Common myeloid progenitor, CD34-positive (primary cell): ENCODE data around the gene E2F6.

Experiments
- CTCF ChIA-PET: fragments of 350-600 bp; sonication (Branson Sonifier 250); formaldehyde crosslinking; loops from one replicate; lab custom pipeline; 2021; ENCODE audit warnings: antibody characterized with exemption; lab: Charles Lee
- POLR2A ChIA-PET: fragments of 350-600 bp; sonication (Branson Sonifier 250); formaldehyde crosslinking; loops from one replicate; lab custom pipeline; 2021; ENCODE audit warnings: antibody characterized with exemption; lab: Charles Lee
- DNase-seq, 3 donors: peaks; one replicate each; pipeline versions ENCODE4 v3.0.0 to v3.0.0-alpha.2; 2013
- H3K27ac ChIP-seq, 2 experiments: 1 replicate in 1 of 2; 2 replicates in 1 of 2; pipeline ENCODE4 v1.7.0; 2013; ENCODE audit warnings: inconsistent platforms in 2 of 2, low read length in 2 of 2, mild to moderate bottlenecking in 2 of 2, low read depth in 1 of 2, moderate library complexity in 1 of 2; ENCODE audit not compliant: severe bottlenecking in 2 of 2, insufficient read depth in 1 of 2, poor library complexity in 1 of 2
- H3K27me3 ChIP-seq, 5 experiments: replicated peaks in 2 of 5; 1 replicate in 3 of 5; 2 replicates in 2 of 5; pipeline versions ENCODE4 v1.6.1 to v1.7.0; 2013; ENCODE audit warnings: low read length in 4 of 5, mild to moderate bottlenecking in 2 of 5, moderate library complexity in 2 of 5, inconsistent platforms in 1 of 5; ENCODE audit not compliant: insufficient read depth in 5 of 5, control insufficient read depth in 4 of 5
- H3K36me3 ChIP-seq, 4 experiments: 1 replicate in 2 of 4; 2 replicates in 2 of 4; pipeline versions ENCODE4 v1.6.1 to v1.7.0; 2013; ENCODE audit warnings: low read length in 3 of 4, control low read depth in 1 of 4, mild to moderate bottlenecking in 1 of 4; ENCODE audit not compliant: control insufficient read depth in 4 of 4, insufficient read depth in 4 of 4
- H3K4me1 ChIP-seq, 4 experiments: 1 replicate in 3 of 4; 2 replicates in 1 of 4; pipeline versions ENCODE4 v1.6.1 to v1.7.1; 2013; ENCODE audit warnings: low read length in 3 of 4, mild to moderate bottlenecking in 3 of 4, control low read depth in 1 of 4, inconsistent platforms in 1 of 4, moderate library complexity in 1 of 4; ENCODE audit not compliant: control insufficient read depth in 4 of 4, insufficient read depth in 4 of 4; ENCODE audit errors: control extremely low read depth in 1 of 4
- H3K4me3 ChIP-seq, 7 experiments: 1 replicate in 4 of 7; 2 replicates in 3 of 7; pipeline versions ENCODE4 v1.5.1 to v1.7.0; 2013; ENCODE audit warnings: mild to moderate bottlenecking in 7 of 7, low read length in 6 of 7, moderate library complexity in 6 of 7, inconsistent platforms in 2 of 7, low read depth in 2 of 7, control low read depth in 1 of 7; ENCODE audit not compliant: insufficient read depth in 4 of 7, control insufficient read depth in 1 of 7; ENCODE audit errors: extremely low read depth in 1 of 7
- H3K9me3 ChIP-seq, 5 experiments: 1 replicate in 4 of 5; 2 replicates in 1 of 5; pipeline versions ENCODE4 v1.6.1 to v1.7.1; 2013; ENCODE audit warnings: low read length in 4 of 5, mild to moderate bottlenecking in 2 of 5, inconsistent platforms in 1 of 5, low read depth in 1 of 5, moderate library complexity in 1 of 5; ENCODE audit not compliant: control insufficient read depth in 4 of 5, insufficient read depth in 2 of 5; ENCODE audit errors: control extremely low read depth in 1 of 5
- WGBS: methylation state at CpG from one replicate; pipeline ENCODE4 v1.1.5; 2013; ENCODE audit not compliant: insufficient coverage; 5-methylcytosine and 5-hydroxymethylcytosine counted together

The E2F6 gene

DNA sequence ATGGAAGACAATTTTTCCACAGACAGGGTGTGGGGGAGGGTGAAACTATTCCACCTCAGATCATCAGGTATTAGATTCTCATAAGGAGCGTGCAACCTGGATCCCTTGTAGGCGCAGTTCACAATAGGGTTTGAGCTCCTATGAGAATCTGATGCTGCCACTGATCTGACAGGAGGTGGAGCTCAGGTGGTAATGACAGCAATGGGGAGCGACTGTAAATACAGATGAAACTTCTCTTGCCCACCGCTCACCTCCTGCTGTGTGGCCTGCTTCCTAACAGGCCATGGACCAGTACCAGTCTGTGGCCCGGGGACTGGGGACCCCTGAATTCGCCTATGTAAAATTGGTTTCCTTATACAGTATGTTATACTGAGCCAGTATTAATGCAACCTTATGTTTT, 27.3 kb upstream of the E2F6 start:
- Histone ChIP-seq H3K36me3 (no peaks in the 10 kb centered on the region), H3K4me1 (no peaks in the 10 kb centered on the region), H3K27me3 (peaks cover 3 to 36% (median 16%) of the 10 kb centered on the region in 5 experiments), H3K9me3 (peaks cover 0 to 5% (median 2%) of the 10 kb centered on the region in 5 experiments), H3K4me3 (no peak overlapping the region), H3K27ac (no peak overlapping the region)
- no peak for DNase-seq
- ChIA-PET CTCF (interaction anchor here (0.6 to 0.7 kb wide), 2 partner anchors 156 to 206 kb away, joined by 3 read pairs; no protein-coding TSS in a partner anchor), POLR2A (no interaction called here)
- WGBS = 100% methylated on average over 4 of the region's 6 CpGs

- POLR2A ChIA-PET = no interaction called here
- Histone ChIP-seq H3K4me3 (no peak overlapping the region), H3K9me3 (peaks cover 0 to 5% (median 2%) of the 10 kb centered on the region in 5 experiments), H3K27me3 (peaks cover 3 to 41% (median 16%) of the 10 kb centered on the region in 5 experiments), H3K27ac (no peak overlapping the region), H3K4me1 (no peaks in the 10 kb centered on the region), H3K36me3 (no peaks in the 10 kb centered on the region)
- WGBS = no CpG with 5 or more reads among the region's 1 CpG
- DNase-seq = no peak
- CTCF ChIA-PET = no interaction called here
Measured at GRCh38 chr2:11492720-11493119, 26.8 kb upstream of the E2F6 start.

- H3K27me3 ChIP-seq = peaks cover 0 to 46% (median 18%) of the 10 kb centered on the region in 5 experiments
- no peak for DNase-seq
- ChIA-PET CTCF (interaction anchor here (1.1 kb wide), 1 partner anchor 91 kb away, joined by 3 read pairs; no protein-coding TSS in a partner anchor), POLR2A (no interaction called here)
- peaks cover 0 to 5% (median 2%) of the 10 kb centered on the region in 5 experiments for H3K9me3 ChIP-seq
- H3K27ac ChIP-seq = no peak overlapping the region
- H3K4me3 ChIP-seq = no peak overlapping the region
- 76% methylated on average over 3 of the region's 3 CpGs for WGBS
- no peaks in the 10 kb centered on the region for H3K36me3 ChIP-seq
- H3K4me1 ChIP-seq = no peaks in the 10 kb centered on the region
Measured at GRCh38 chr2:11492244-11492643, 26.3 kb upstream of the E2F6 start.

- ChIA-PET CTCF (interaction anchor here (1.1 kb wide), 1 partner anchor 92 kb away, joined by 3 read pairs; no protein-coding TSS in a partner anchor), POLR2A (no interaction called here)
- 100% methylated on average over 2 of the region's 3 CpGs for WGBS
- no peak overlapping the region for H3K27ac ChIP-seq
- no peaks in the 10 kb centered on the region for H3K36me3 ChIP-seq
- DNase-seq = no peak
- no peak overlapping the region for H3K4me3 ChIP-seq
- peaks cover 0 to 5% (median 2%) of the 10 kb centered on the region in 5 experiments for H3K9me3 ChIP-seq
- peaks cover 0 to 52% (median 19%) of the 10 kb centered on the region in 5 experiments for H3K27me3 ChIP-seq
- no peaks in the 10 kb centered on the region for H3K4me1 ChIP-seq
Measured at GRCh38 chr2:11491348-11491933, 25.5 kb upstream of the E2F6 start.

DNA sequence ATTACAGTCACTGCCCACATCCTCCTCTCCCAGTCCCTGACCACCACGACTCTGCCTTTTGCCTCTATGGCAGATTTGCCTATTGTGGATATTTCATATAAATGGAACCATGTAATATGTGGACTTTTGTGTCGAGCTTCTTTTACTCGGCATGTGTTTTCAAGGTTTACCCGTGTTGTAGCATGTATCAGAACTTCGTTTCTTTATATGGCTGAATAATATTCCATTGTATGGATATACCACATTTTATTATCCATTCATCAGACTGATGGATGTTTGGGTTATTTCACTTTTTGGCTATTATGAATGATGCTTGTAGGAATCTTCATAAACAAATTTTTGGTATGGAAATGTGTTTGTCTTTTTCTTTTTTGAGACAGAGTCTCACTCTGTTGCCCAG, 24.2 kb upstream of the E2F6 start:
- H3K36me3 ChIP-seq = no peaks in the 10 kb centered on the region
- peaks cover 0 to 5% (median 2%) of the 10 kb centered on the region in 5 experiments for H3K9me3 ChIP-seq
- no peak overlapping the region for H3K4me3 ChIP-seq
- no peaks in the 10 kb centered on the region for H3K4me1 ChIP-seq
- ChIA-PET CTCF (no interaction called here), POLR2A (no interaction called here)
- DNase-seq = no peak
- H3K27me3 ChIP-seq = peaks cover 2 to 55% (median 20%) of the 10 kb centered on the region in 5 experiments
- WGBS = no CpG with 5 or more reads among the region's 5 CpGs
- no peak overlapping the region for H3K27ac ChIP-seq

DNA sequence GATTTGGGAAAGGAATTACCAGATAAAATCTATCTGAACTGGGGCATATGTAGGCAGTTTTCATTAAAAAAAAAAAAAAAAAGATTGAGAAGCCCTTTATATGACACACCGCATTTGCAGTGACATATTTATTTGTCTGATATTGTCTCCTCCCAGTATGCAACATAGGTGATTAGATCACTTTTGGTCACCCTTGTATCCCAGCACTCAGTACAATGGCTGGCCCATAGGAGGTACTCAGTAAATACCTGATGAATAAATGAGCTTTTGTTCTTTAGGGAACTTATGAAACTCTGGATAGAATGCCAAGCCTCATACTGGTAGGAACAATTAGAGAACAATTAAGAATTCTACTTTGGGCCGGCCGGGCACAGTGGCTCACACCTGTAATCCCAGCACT, 22.8 kb upstream of the E2F6 start:
- Histone ChIP-seq H3K27me3 (peaks cover 6 to 64% (median 19%) of the 10 kb centered on the region in 5 experiments), H3K4me3 (no peak overlapping the region), H3K36me3 (no peaks in the 10 kb centered on the region), H3K27ac (no peak overlapping the region), H3K9me3 (peaks cover 0 to 5% (median 2%) of the 10 kb centered on the region in 5 experiments), H3K4me1 (no peaks in the 10 kb centered on the region)
- no peak for DNase-seq
- ChIA-PET POLR2A (no interaction called here), CTCF (interaction anchor here (1.2 kb wide), 1 partner anchor 9 kb away, joined by 4 read pairs; no protein-coding TSS in a partner anchor)
- 79% methylated on average over 3 of the region's 3 CpGs for WGBS
